Ascending aorta (tissue), 2 donors: ENCODE results near the gene GOSR1. TPM values are rescaled to one million over a fixed set of nuclear protein-coding genes. Genes with fewer than 3 reads are reported as not detected.
"Not testable (repeated sequence)": the region's sequence is repeated elsewhere in the genome, so short reads cannot be mapped to it uniquely, and the experiment has no call there.

Experiments used
- DNase-seq, 2 donors: peaks; one replicate each; pipeline ENCODE4 v3.0.0-alpha.2; 2019; ENCODE audit warnings: low spot score in 2 of 2
- H3K27ac ChIP-seq, 2 donors: fragments of 200-600 bp; sonication (generic); one replicate each; pipeline ENCODE4 v1.5.1; 2016 to 2017; ENCODE audit warnings: mild to moderate bottlenecking in 1 of 2
- H3K27me3 ChIP-seq: fragments of 200-600 bp; sonication (generic); one replicate; pipeline ENCODE4 v1.5.1; 2017
- H3K36me3 ChIP-seq, 2 donors: fragments of 200-600 bp; sonication (generic); one replicate each; pipeline ENCODE4 v1.5.1; 2016
- H3K4me1 ChIP-seq, 2 donors: fragments of 200-600 bp; sonication (generic); one replicate each; pipeline ENCODE4 v1.5.1; 2016 to 2017; ENCODE audit warnings: mild to moderate bottlenecking in 1 of 2
- H3K4me3 ChIP-seq, 2 donors: fragments of 200-600 bp; sonication (generic); one replicate each; pipeline ENCODE4 v1.5.1; 2016 to 2017; ENCODE audit warnings: mild to moderate bottlenecking in 1 of 2
- H3K9me3 ChIP-seq, 2 donors: fragments of 200-600 bp; sonication (generic); one replicate each; pipeline ENCODE4 v1.5.1; 2016
- intact Hi-C: fragments of 100-400 bp; cut with DNase I; formaldehyde crosslinking; loops from one replicate; pipeline ENCODE4 v1.15.1; 2023
- total RNA-seq: library from RNA; depleted of rRNA; stranded (reverse); fragments of >200 nt; gene quantifications from one replicate; pipeline ENCODE4 v1.1.0, GENCODE V29; 2016
- TF ChIP-seq, protein P1 (sequence below), 3 experiments: fragments of 200-600 bp in 2 of 3; fragments of 450-650 bp in 1 of 3; sonication (generic) in 2 of 3; IDR thresholded peaks; one replicate each; pipeline ENCODE4 v1.5.1; 2016 to 2019; ENCODE audit warnings: antibody characterized with exemption in 3 of 3, mild to moderate bottlenecking in 1 of 3, moderate library complexity in 1 of 3

The GOSR1 gene
- total RNA-seq, 1 donor from 2014 or later: 33.0 TPM

DNA sequence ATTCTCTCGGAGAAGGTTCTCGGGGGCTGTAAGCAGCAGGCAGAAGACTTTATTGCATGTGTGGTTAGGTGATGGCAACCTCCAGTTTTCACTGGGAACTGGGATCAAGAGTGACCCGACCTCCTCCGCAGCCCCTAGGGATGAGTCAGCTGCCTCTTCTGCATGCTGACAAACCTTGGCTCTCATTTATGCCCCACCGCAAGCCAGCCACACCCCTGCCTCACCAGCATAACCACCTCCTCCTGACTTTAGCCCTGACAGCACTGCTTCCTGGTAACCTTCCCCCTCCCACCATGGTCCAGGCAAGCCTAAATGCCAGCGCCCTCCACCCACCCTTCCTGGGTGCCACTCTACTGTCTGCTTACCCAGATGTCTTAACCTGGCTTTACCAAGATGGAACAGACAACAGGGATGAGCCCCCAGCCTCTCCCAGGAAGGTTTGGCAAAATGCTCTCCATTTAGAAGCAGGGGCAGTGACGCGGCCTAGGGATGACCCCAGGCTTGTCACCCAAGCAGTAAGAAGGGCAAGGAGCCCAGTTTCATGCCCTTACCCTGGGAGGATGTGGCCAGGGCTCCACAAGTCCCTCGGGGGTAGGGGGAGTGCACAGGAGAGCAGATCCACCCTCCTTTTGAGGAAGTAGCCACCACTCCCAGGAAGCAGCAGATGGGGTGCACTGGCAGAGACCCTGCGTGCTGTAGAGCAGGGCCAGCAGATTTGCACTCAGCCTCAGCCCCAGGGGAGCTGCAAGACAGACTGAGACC, 73.5 kb downstream of the GOSR1 start:
- H3K36me3 ChIP-seq: no peaks in the 10 kb centered on the region
- H3K4me3 ChIP-seq: no peak overlapping the region
- TF ChIP-seq, protein P1, sequence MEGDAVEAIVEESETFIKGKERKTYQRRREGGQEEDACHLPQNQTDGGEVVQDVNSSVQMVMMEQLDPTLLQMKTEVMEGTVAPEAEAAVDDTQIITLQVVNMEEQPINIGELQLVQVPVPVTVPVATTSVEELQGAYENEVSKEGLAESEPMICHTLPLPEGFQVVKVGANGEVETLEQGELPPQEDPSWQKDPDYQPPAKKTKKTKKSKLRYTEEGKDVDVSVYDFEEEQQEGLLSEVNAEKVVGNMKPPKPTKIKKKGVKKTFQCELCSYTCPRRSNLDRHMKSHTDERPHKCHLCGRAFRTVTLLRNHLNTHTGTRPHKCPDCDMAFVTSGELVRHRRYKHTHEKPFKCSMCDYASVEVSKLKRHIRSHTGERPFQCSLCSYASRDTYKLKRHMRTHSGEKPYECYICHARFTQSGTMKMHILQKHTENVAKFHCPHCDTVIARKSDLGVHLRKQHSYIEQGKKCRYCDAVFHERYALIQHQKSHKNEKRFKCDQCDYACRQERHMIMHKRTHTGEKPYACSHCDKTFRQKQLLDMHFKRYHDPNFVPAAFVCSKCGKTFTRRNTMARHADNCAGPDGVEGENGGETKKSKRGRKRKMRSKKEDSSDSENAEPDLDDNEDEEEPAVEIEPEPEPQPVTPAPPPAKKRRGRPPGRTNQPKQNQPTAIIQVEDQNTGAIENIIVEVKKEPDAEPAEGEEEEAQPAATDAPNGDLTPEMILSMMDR (IDR thresholded peaks at IDR 0.05): no peak
- no peaks in the 10 kb centered on the region for H3K4me1 ChIP-seq
- intact Hi-C loops: no loop called here
- H3K27me3 ChIP-seq: no peaks in the 10 kb centered on the region
- no peak for DNase-seq
- no peak overlapping the region for H3K27ac ChIP-seq
- no peaks in the 10 kb centered on the region for H3K9me3 ChIP-seq

- H3K36me3 ChIP-seq, H3K9me3 ChIP-seq, H3K27me3 ChIP-seq, DNase-seq, H3K27ac ChIP-seq, H3K4me1 ChIP-seq, H3K4me3 ChIP-seq, intact Hi-C loops: not testable (repeated sequence)
Measured at GRCh38 chr17:30551274-30551995, 74.2 kb downstream of the GOSR1 start.

- DNase-seq: no peak
- Histone ChIP-seq H3K4me1 (no peaks in the 10 kb centered on the region), H3K4me3 (no peak overlapping the region), H3K9me3 (no peaks in the 10 kb centered on the region), H3K27ac (no peak overlapping the region), H3K36me3 (no peaks in the 10 kb centered on the region), H3K27me3 (no peaks in the 10 kb centered on the region)
- intact Hi-C loops: no loop called here
- TF ChIP-seq, protein P1 (IDR thresholded peaks at IDR 0.05): no peak
Measured at GRCh38 chr17:30551996-30552339, 74.8 kb downstream of the GOSR1 start.

DNA sequence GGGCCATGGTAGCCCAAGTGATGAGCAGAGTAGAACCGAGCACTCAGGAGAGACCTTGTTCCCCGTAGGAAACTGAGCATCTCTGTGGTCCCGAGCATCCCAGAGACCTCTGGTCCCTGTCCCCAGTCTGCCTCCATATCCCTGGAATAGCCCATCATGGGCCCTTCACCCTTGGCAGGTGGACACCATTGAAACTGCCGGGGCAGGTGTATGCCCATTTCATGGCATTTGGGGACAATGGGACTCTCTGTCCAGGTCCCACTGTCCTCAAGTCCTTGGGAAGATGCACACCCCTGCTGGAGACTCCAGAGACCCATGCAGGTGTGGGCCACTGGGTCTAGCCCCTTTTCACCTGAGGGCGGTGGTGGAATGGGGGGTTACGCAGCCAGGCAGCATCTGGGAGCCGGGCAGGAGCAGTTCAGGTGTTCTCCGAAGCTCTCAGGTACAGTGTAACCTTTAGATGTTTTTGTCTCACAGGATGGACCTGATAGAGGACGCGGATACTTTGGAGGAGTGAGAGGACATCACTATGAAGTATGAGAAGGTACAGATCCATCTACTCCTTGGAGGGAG, 75.9 kb downstream of the GOSR1 start:
- intact Hi-C loops: no loop called here
- no peaks in the 10 kb centered on the region for H3K27me3 ChIP-seq
- H3K4me3 ChIP-seq: no peak overlapping the region
- H3K9me3 ChIP-seq: no peaks in the 10 kb centered on the region
- no peak for DNase-seq
- no peak overlapping the region for H3K27ac ChIP-seq
- TF ChIP-seq, protein P1 (IDR thresholded peaks at IDR 0.05): no peak
- no peaks in the 10 kb centered on the region for H3K4me1 ChIP-seq
- no peaks in the 10 kb centered on the region for H3K36me3 ChIP-seq

GRCh38 chr17:30553823-30554440, 76.7 kb downstream of the GOSR1 start:
- H3K36me3 ChIP-seq, H3K9me3 ChIP-seq, H3K4me1 ChIP-seq, H3K27ac ChIP-seq, H3K4me3 ChIP-seq, intact Hi-C loops, H3K27me3 ChIP-seq, DNase-seq: not testable (repeated sequence)

DNA sequence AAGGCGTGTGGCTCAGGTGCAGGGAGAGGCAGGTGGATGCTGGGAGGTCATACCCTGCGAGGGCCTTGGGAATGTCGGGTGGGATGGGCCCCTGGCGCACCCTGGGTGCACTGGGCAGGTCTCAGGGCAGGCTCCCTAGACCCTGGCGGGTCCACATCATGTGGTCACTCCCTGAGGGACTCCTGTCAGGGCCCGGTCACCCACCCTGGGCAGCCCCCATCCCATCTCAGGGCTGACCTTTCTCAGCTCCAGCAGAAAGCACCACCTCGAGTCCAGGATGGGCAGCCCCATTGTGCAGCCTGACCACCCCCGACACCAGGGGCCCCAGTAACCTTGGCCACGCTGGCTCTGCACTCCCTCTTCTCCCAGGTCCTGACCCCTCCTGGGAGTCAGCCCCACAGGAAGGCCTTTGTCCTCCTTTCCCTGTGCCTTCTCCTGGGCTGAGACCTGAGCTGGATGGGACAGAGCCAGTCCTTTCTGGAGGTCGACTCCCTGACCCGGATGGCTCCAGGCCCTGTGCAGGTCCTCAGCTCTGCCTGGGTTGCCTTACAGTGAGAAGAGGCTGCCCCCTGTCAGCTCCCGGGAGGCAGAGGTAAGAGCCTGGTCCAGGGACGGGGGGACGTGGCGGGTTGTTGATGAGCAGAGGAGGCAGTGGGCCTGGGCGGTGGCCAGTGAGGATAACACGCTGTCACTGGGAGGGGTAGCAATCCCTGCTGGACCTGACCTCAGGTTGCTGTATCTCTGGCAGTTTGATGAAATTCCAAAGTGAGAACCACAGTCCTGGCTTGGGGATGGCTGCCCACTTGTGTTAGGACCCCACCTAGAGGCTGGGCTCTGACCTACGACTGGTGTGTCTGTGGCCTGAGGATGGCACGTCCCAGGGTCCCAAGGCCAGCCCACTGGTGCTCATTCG, 77.9 kb downstream of the GOSR1 start:
- no peak for DNase-seq
- H3K27me3 ChIP-seq: no peaks in the 10 kb centered on the region
- intact Hi-C loops: no loop called here
- H3K4me1 ChIP-seq: no peaks in the 10 kb centered on the region
- TF ChIP-seq, protein P1 (IDR thresholded peaks at IDR 0.05): peak in 1 of 3 experiments; percentile 22
- H3K27ac ChIP-seq: no peak overlapping the region
- no peak overlapping the region for H3K4me3 ChIP-seq
- H3K9me3 ChIP-seq: no peaks in the 10 kb centered on the region
- no peaks in the 10 kb centered on the region for H3K36me3 ChIP-seq
